ENCODE data around the gene SUGP2.

The SUGP2 gene

GRCh38 chr19:18975011-18975410 lies 58.3 kb downstream of the SUGP2 start:
- H3K4me3 ChIP-seq (ENCODE audit: low read depth, low read length), result no peak overlapping the region
- no peak for TF ChIP-seq CTCF (IDR thresholded peaks at IDR 0.05; ENCODE audit: low read depth, low read length)

GRCh38 chr19:18972851-18973250 lies 60.5 kb downstream of the SUGP2 start:
- no peak for TF ChIP-seq CTCF (IDR thresholded peaks at IDR 0.05; ENCODE audit: low read depth, low read length)
- no peak overlapping the region for H3K4me3 ChIP-seq (ENCODE audit: low read depth, low read length)

GRCh38 chr19:18972301-18972811 lies 61.0 kb downstream of the SUGP2 start:
- TF ChIP-seq CTCF (IDR thresholded peaks at IDR 0.05; ENCODE audit: low read depth, low read length), result no peak
- no peak overlapping the region for H3K4me3 ChIP-seq (ENCODE audit: low read depth, low read length)

GRCh38 chr19:18969931-18970659 lies 63.2 kb downstream of the SUGP2 start:
- no peak for TF ChIP-seq CTCF (IDR thresholded peaks at IDR 0.05; ENCODE audit: low read depth, low read length)
- H3K4me3 ChIP-seq (ENCODE audit: low read depth, low read length), result no peak overlapping the region

GRCh38 chr19:18967358-18968146 lies 65.8 kb downstream of the SUGP2 start:
- no peak for TF ChIP-seq CTCF (IDR thresholded peaks at IDR 0.05; ENCODE audit: low read depth, low read length)
- no peak overlapping the region for H3K4me3 ChIP-seq (ENCODE audit: low read depth, low read length)

GRCh38 chr19:18966307-18966706 lies 67.0 kb downstream of the SUGP2 start:
- no peak overlapping the region for H3K4me3 ChIP-seq (ENCODE audit: low read depth, low read length)
- no peak for TF ChIP-seq CTCF (IDR thresholded peaks at IDR 0.05; ENCODE audit: low read depth, low read length)

GRCh38 chr19:18964121-18964520 lies 69.2 kb downstream of the SUGP2 start:
- no peak for TF ChIP-seq CTCF (IDR thresholded peaks at IDR 0.05; ENCODE audit: low read depth, low read length)
- H3K4me3 ChIP-seq (ENCODE audit: low read depth, low read length), result no peak overlapping the region
